Right lobe of liver (tissue), 6 donors: Measurements from ENCODE around the gene PRND. TPM values are rescaled to one million over a fixed set of nuclear protein-coding genes. Genes with fewer than 3 reads are reported as not detected.

Experiments used
- ATAC-seq, 4 donors: fragments of 200-7000 bp; cut with Tn5 transposase; one replicate each; pipeline ENCODE4 v1.9.1; 2020; ENCODE audit warnings: mild to moderate bottlenecking in 4 of 4, moderate library complexity in 4 of 4
- DNase-seq, 3 donors: peaks; one replicate each; pipeline ENCODE4 v3.0.0-alpha.2; 2020
- H3K27ac ChIP-seq, 3 donors: fragments of 200-600 bp; one replicate each; pipeline ENCODE4 v1.8.0; 2022
- H3K27me3 ChIP-seq, 2 donors: fragments of 200-600 bp; one replicate each; pipeline ENCODE4 v1.8.0; 2022
- H3K36me3 ChIP-seq, 4 donors: fragments of 200-600 bp; sonication (generic) in 1 of 4; one replicate each; pipeline versions ENCODE4 v1.5.1 to v1.8.0; 2017 to 2022; ENCODE audit warnings: control low read depth in 1 of 4
- H3K4me1 ChIP-seq, 4 donors: fragments of 200-600 bp; sonication (generic) in 1 of 4; one replicate each; pipeline versions ENCODE4 v1.5.1 to v1.8.0; 2017 to 2022; ENCODE audit warnings: control low read depth in 1 of 4
- H3K4me3 ChIP-seq, 3 donors: fragments of 200-600 bp; one replicate each; pipeline ENCODE4 v1.8.0; 2022
- H3K9me3 ChIP-seq, 4 donors: fragments of 200-600 bp; sonication (generic) in 1 of 4; one replicate each; pipeline versions ENCODE4 v1.5.1 to v1.8.0; 2017 to 2022; ENCODE audit warnings: control low read depth in 1 of 4
- CTCF ChIP-seq, 4 donors: fragments of 200-600 bp in 3 of 4; fragments of 450-650 bp in 1 of 4; IDR thresholded peaks; one replicate each; pipeline versions ENCODE4 v1.5.1 to v1.8.0; 2016 to 2022; ENCODE audit warnings: antibody characterized with exemption in 4 of 4, mild to moderate bottlenecking in 2 of 4
- POLR2A ChIP-seq: fragments of 450-650 bp; IDR thresholded peaks from one replicate; pipeline ENCODE4 v1.6.1; 2017; ENCODE audit warnings: antibody characterized with exemption, mild to moderate bottlenecking
- WGBS: methylation state at CpG from one replicate; pipeline ENCODE4 v1.1.6; 2018; ENCODE audit warnings: low coverage, low lambda C conversion rate; ENCODE audit not compliant: insufficient coverage; ENCODE audit errors: missing lambda C conversion rate; 5-methylcytosine and 5-hydroxymethylcytosine counted together
- intact Hi-C, 2 donors: fragments of 100-400 bp; cut with DNase I; formaldehyde crosslinking; loops; one replicate each; pipeline versions ENCODE4 v1.11.2 to v1.14.1; 2022
- total RNA-seq, 6 experiments: library from RNA; depleted of rRNA in 2 of 6; stranded (reverse); fragments of >200 nt in 2 of 6; fragmentation: NEBNext Ultra II Directional in 3 of 6; extraction: Animal tissue kit (Norgen Biotek cat#: 25700) in 3 of 6; gene quantifications; one replicate each; pipeline versions ENCODE4 v1.1.0 to v1.2.4, GENCODE V29; 2016 to 2023
- donor health status: DM: no; HTN: yes; CAD: no.
- donor health status: DM: no; HTN: no; CAD: no.
- donor health status: DM: no; HTN: no; CAD: no.
- donor health status: DM: no; HTN: yes; CAD: no.
- donor health status: DM: no; HTN: yes; CAD: no.

The PRND gene
- total RNA-seq, 6 experiments from 2014 or later, result not detected

- WGBS, result 74% methylated on average over 2 of the region's 2 CpGs
- H3K9me3 ChIP-seq, result no peaks in the 10 kb centered on the region
- no peaks in the 10 kb centered on the region for H3K27me3 ChIP-seq
- DNase-seq (no peak), ATAC-seq (no peak)
- no peak for TF ChIP-seq POLR2A
- TF ChIP-seq CTCF (IDR thresholded peaks at IDR 0.05), result no peak
- no peak overlapping the region for H3K27ac ChIP-seq
- no peaks in the 10 kb centered on the region for H3K4me1 ChIP-seq
- intact Hi-C loops, result no loop called here
- H3K36me3 ChIP-seq, result no peaks in the 10 kb centered on the region
- H3K4me3 ChIP-seq, result no peak overlapping the region
Observed at GRCh38 chr20:4677846-4678245, 43.9 kb upstream of the PRND start.

GRCh38 chr20:4681401-4681800, 40.3 kb upstream of the PRND start:
- intact Hi-C loops, result no loop called here
- no peaks in the 10 kb centered on the region for H3K9me3 ChIP-seq
- H3K27ac ChIP-seq, result no peak overlapping the region
- ATAC-seq, result no peak
- DNase-seq, result no peak
- H3K4me3 ChIP-seq, result no peak overlapping the region
- TF ChIP-seq POLR2A (no peak), CTCF (IDR thresholded peaks at IDR 0.05) (no peak)
- no peaks in the 10 kb centered on the region for H3K27me3 ChIP-seq
- 46% methylated on average over 6 of the region's 6 CpGs for WGBS
- no peaks in the 10 kb centered on the region for H3K4me1 ChIP-seq
- H3K36me3 ChIP-seq, result no peaks in the 10 kb centered on the region

- no peak for ATAC-seq
- TF ChIP-seq CTCF (IDR thresholded peaks at IDR 0.05), result no peak
- no peak for TF ChIP-seq POLR2A
- intact Hi-C loops, result no loop called here
- 58% methylated on average over 5 of the region's 5 CpGs for WGBS
- Histone ChIP-seq H3K9me3 (no peaks in the 10 kb centered on the region), H3K4me1 (no peaks in the 10 kb centered on the region), H3K4me3 (no peak overlapping the region), H3K27me3 (no peaks in the 10 kb centered on the region), H3K36me3 (no peaks in the 10 kb centered on the region), H3K27ac (no peak overlapping the region)
- DNase-seq, result no peak
Observed at GRCh38 chr20:4681991-4682401, 39.7 kb upstream of the PRND start.

DNA sequence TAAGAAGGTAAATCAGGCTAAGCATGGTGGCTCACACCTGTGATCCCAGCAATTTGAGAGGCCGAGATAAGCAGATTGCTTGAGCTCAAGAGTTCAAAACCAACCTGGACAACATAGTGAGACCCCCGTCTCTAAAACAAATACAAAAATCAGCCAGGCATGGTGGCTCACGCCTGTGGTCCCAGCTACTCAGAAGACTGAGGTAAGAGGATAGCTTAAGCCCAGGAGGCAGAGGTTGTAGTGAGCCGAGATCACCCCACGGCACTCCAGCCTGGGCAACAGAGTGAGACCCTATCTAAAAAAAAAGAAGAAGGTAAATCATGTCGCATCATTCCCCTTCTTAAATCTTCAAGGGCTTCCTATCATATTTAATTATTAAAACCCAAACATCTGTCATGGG, 39.0 kb upstream of the PRND start:
- no peak for ATAC-seq
- 74% methylated on average over 6 of the region's 6 CpGs for WGBS

More for the DNA sequence above, 39.0 kb upstream of the PRND start:
- TF ChIP-seq POLR2A, result no peak
- no peak for TF ChIP-seq CTCF (IDR thresholded peaks at IDR 0.05)
- Histone ChIP-seq H3K4me3 (no peak overlapping the region), H3K27me3 (no peaks in the 10 kb centered on the region), H3K9me3 (no peaks in the 10 kb centered on the region), H3K36me3 (no peaks in the 10 kb centered on the region), H3K4me1 (peaks cover 0 to 6% (median 0%) of the 10 kb centered on the region in 4 donors), H3K27ac (no peak overlapping the region)
- intact Hi-C loops, result no loop called here
- DNase-seq, result no peak
